Activated CD8-positive, alpha-beta memory T cell treated with anti-CD3 and anti-CD28 coated beads, Interleukin-2, amount 50 U/mL, for 1 hour (primary cell): ENCODE measurements around the gene TAS2R13.

Source experiments
- DNase-seq: peaks from one replicate; pipeline ENCODE4 v3.0.0-alpha.2; 2020; ENCODE audit errors: extremely low read depth

TAS2R13 gene

GRCh38 chr12:10867381-10867780, 42.0 kb downstream of the TAS2R13 start:
- no peak for DNase-seq

- DNase-seq = no peak
Observed at GRCh38 chr12:10863512-10864218, 45.7 kb downstream of the TAS2R13 start.

GRCh38 chr12:10861366-10861765, 48.0 kb downstream of the TAS2R13 start:
- DNase-seq = no peak
